ENCODE results near the gene ALG1. TPM values are rescaled to one million over a fixed set of nuclear protein-coding genes. Genes with fewer than 3 reads are reported as not detected.

The ALG1 gene
- total and polyA plus RNA-seq, 10 of the 15 experiments (the other 5 are each of a cell fraction or from before 2014, with no cell fraction given), result 1.5 to 43.2 (median 23.8) TPM

GRCh38 chr16:5071681-5072333 lies at the start of gene ALG1 (continued):
- no peak for TF ChIP-seq REST (IDR thresholded peaks at IDR 0.05; ENCODE audit: low read depth, low read length)
- no peak for TF ChIP-seq RBBP5 (conservative IDR thresholded peaks at IDR 0.05)
- TF ChIP-seq KAT2A (conservative IDR thresholded peaks at IDR 0.05; ENCODE audit: control insufficient read depth, low read depth, low read length), result no peak
- TF ChIP-seq, protein P1, sequence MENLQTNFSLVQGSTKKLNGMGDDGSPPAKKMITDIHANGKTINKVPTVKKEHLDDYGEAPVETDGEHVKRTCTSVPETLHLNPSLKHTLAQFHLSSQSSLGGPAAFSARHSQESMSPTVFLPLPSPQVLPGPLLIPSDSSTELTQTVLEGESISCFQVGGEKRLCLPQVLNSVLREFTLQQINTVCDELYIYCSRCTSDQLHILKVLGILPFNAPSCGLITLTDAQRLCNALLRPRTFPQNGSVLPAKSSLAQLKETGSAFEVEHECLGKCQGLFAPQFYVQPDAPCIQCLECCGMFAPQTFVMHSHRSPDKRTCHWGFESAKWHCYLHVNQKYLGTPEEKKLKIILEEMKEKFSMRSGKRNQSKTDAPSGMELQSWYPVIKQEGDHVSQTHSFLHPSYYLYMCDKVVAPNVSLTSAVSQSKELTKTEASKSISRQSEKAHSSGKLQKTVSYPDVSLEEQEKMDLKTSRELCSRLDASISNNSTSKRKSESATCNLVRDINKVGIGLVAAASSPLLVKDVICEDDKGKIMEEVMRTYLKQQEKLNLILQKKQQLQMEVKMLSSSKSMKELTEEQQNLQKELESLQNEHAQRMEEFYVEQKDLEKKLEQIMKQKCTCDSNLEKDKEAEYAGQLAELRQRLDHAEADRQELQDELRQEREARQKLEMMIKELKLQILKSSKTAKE (IDR thresholded peaks at IDR 0.05; ENCODE audit: low read depth, poor library complexity, severe bottlenecking), result no peak
- TF ChIP-seq SMAD5 (IDR thresholded peaks at IDR 0.05; ENCODE audit: low read depth), result peak; percentile 57; the same call in 1 of the 2 replicates
- TF ChIP-seq ZNF384 (IDR thresholded peaks at IDR 0.05; ENCODE audit: borderline replicate concordance, low read depth, low read length), result no peak
- TF ChIP-seq ZBTB40 (IDR thresholded peaks at IDR 0.05; ENCODE audit: borderline replicate concordance), result peak; percentile 1; the same call in 1 of the 2 replicates
- no peak for TF ChIP-seq HDGF (IDR thresholded peaks at IDR 0.05)
- TF ChIP-seq TBL1XR1 (IDR thresholded peaks at IDR 0.05; ENCODE audit: low read depth, low read length), result peak; percentile 70; the same call in 1 of the 2 replicates
- no peak for TF ChIP-seq KDM1A (IDR thresholded peaks at IDR 0.05; ENCODE audit: borderline replicate concordance)
- TF ChIP-seq ATF7 (IDR thresholded peaks at IDR 0.05; ENCODE audit: low read depth), result no peak
- TF ChIP-seq STAT3 (IDR thresholded peaks at IDR 0.05; ENCODE audit: low read depth, low read length), result no peak
- no peak for TF ChIP-seq PKNOX1 (IDR thresholded peaks at IDR 0.05)
- no peak for TF ChIP-seq MYC (IDR thresholded peaks at IDR 0.05; ENCODE audit: insufficient read depth, insufficient read length, insufficient replicate concordance, low read length, severe bottlenecking)
- 0 out of 2 replicates have a peak, but pooled peaks have one; percentile 77 for TF ChIP-seq STAT1 (conservative IDR thresholded peaks at IDR 0.05)
- no peak for TF ChIP-seq ZNF274 (IDR thresholded peaks at IDR 0.05; ENCODE audit: insufficient read depth, insufficient read length)
- no peak for TF ChIP-seq TCF7 (IDR thresholded peaks at IDR 0.05; ENCODE audit: borderline replicate concordance)
- TF ChIP-seq RB1 (IDR thresholded peaks at IDR 0.05; ENCODE audit: borderline replicate concordance), result peak; percentile 69; the same call in 1 of the 2 replicates
- peak; percentile 70 for TF ChIP-seq RUNX3 (IDR thresholded peaks at IDR 0.05; ENCODE audit: low read length)
- peak; percentile 62 for TF ChIP-seq NRF1 (conservative IDR thresholded peaks at IDR 0.05; ENCODE audit: low read depth, low read length)

Measured in GM12878 (cell line).